ENCODE measurements around the gene GPR148. TPM values are rescaled to one million over a fixed set of nuclear protein-coding genes. Genes with fewer than 3 reads are reported as not detected.

Gene GPR148
- polyA plus RNA-seq, 1 donor (not counting 4 experiments of a cell fraction or from before 2014, with no cell fraction given), result not detected

GRCh38 chr2:130737592-130737991, 8.7 kb downstream of the GPR148 start:
- H3K4me3 ChIP-seq (ENCODE audit: control insufficient read depth in 2 of 3, extremely low read depth in 1 of 3, insufficient read depth in 2 of 3, low read depth in 1 of 3, low read length in 3 of 3), result no peak overlapping the region
- no peak overlapping the region for H3K27ac ChIP-seq (ENCODE audit: control insufficient read depth, insufficient read depth, low read length)
- H3K9me1 ChIP-seq (ENCODE audit: control insufficient read depth, extremely low read depth, insufficient read depth, low read length), result no peaks in the 10 kb centered on the region
- no peak overlapping the region for H3K9ac ChIP-seq (ENCODE audit: control insufficient read depth, extremely low read depth, insufficient read depth, low read length)
- no peaks in the 10 kb centered on the region for H3K79me2 ChIP-seq (ENCODE audit: control insufficient read depth, insufficient read depth, low read length)
- no peak for FAIRE-seq
- no peak overlapping the region for H2AFZ ChIP-seq (ENCODE audit: control insufficient read depth, low read length)
- peaks cover 3% of the 10 kb centered on the region for H3K27me3 ChIP-seq (ENCODE audit: control insufficient read depth, extremely low read depth, insufficient read depth, low read length)
- TF ChIP-seq CTCF (optimal IDR thresholded peaks at IDR 0.05 in 1 of 3, IDR thresholded peaks at IDR 0.05 in 1 of 3, conservative IDR thresholded peaks at IDR 0.05 in 1 of 3; ENCODE audit: extremely low read depth in 1 of 3, insufficient read depth in 2 of 3, low read length in 3 of 3) (no peak), EZH2 (IDR thresholded peaks at IDR 0.05; ENCODE audit: low read length) (no peak)
- dilution Hi-C loops (cut with MboI; ENCODE audit: extremely low pct_ligation_motif_present, low sequenced_read_pairs), result no loop called here
- no peak overlapping the region for H3K4me2 ChIP-seq (ENCODE audit: control insufficient read depth, extremely low read depth, insufficient read depth, low read depth, low read length)
- H4K20me1 ChIP-seq (ENCODE audit: control insufficient read depth, extremely low read depth, insufficient read depth, low read length), result no peaks in the 10 kb centered on the region
- DNase-seq (ENCODE audit: low read depth, low spot score), result no peak
- no peaks in the 10 kb centered on the region for H3K4me1 ChIP-seq (ENCODE audit: control insufficient read depth, extremely low read depth, insufficient read depth, low read length)
- no peaks in the 10 kb centered on the region for H3K36me3 ChIP-seq (ENCODE audit: control insufficient read depth in 2 of 2, extremely low read depth in 1 of 2, insufficient read depth in 2 of 2, low read length in 2 of 2)
- no peaks in the 10 kb centered on the region for H3K9me3 ChIP-seq (ENCODE audit: control insufficient read depth, low read depth, low read length)

GRCh38 chr2:130740671-130741070, 11.8 kb downstream of the GPR148 start:
- no peaks in the 10 kb centered on the region for H3K4me1 ChIP-seq (ENCODE audit: control insufficient read depth, extremely low read depth, insufficient read depth, low read length)
- no peaks in the 10 kb centered on the region for H3K79me2 ChIP-seq (ENCODE audit: control insufficient read depth, insufficient read depth, low read length)
- H2AFZ ChIP-seq (ENCODE audit: control insufficient read depth, low read length), result no peak overlapping the region
- FAIRE-seq, result no peak
- DNase-seq (ENCODE audit: low read depth, low spot score), result no peak
- H3K9me1 ChIP-seq (ENCODE audit: control insufficient read depth, extremely low read depth, insufficient read depth, low read length), result no peaks in the 10 kb centered on the region
- H3K9me3 ChIP-seq (ENCODE audit: control insufficient read depth, low read depth, low read length), result no peaks in the 10 kb centered on the region
- no peak overlapping the region for H3K4me2 ChIP-seq (ENCODE audit: control insufficient read depth, extremely low read depth, insufficient read depth, low read depth, low read length)
- no peak overlapping the region for H3K4me3 ChIP-seq (ENCODE audit: control insufficient read depth in 2 of 3, extremely low read depth in 1 of 3, insufficient read depth in 2 of 3, low read depth in 1 of 3, low read length in 3 of 3)
- no peak for TF ChIP-seq EZH2 (IDR thresholded peaks at IDR 0.05; ENCODE audit: low read length)
- no peak for TF ChIP-seq CTCF (optimal IDR thresholded peaks at IDR 0.05 in 1 of 3, IDR thresholded peaks at IDR 0.05 in 1 of 3, conservative IDR thresholded peaks at IDR 0.05 in 1 of 3; ENCODE audit: extremely low read depth in 1 of 3, insufficient read depth in 2 of 3, low read length in 3 of 3)
- no peaks in the 10 kb centered on the region for H4K20me1 ChIP-seq (ENCODE audit: control insufficient read depth, extremely low read depth, insufficient read depth, low read length)
- H3K27me3 ChIP-seq (ENCODE audit: control insufficient read depth, extremely low read depth, insufficient read depth, low read length), result peaks cover 7% of the 10 kb centered on the region
- no peaks in the 10 kb centered on the region for H3K36me3 ChIP-seq (ENCODE audit: control insufficient read depth in 2 of 2, extremely low read depth in 1 of 2, insufficient read depth in 2 of 2, low read length in 2 of 2)
- H3K9ac ChIP-seq (ENCODE audit: control insufficient read depth, extremely low read depth, insufficient read depth, low read length), result no peak overlapping the region
- dilution Hi-C loops (cut with MboI; ENCODE audit: extremely low pct_ligation_motif_present, low sequenced_read_pairs), result no loop called here
- H3K27ac ChIP-seq (ENCODE audit: control insufficient read depth, insufficient read depth, low read length), result no peak overlapping the region
